BJ (cell line): ENCODE data around the gene SUN5. TPM values are rescaled to one million over a fixed set of nuclear protein-coding genes. Genes with fewer than 3 reads are reported as not detected.
"Not testable (repeated sequence)": the region's sequence is repeated elsewhere in the genome, so short reads cannot be mapped to it uniquely, and the experiment has no call there.

Experiments used
- CTCF ChIA-PET: fragments of 350-600 bp; formaldehyde crosslinking; extraction: SDS; loops from one replicate; lab custom pipeline; 2021; ENCODE audit warnings: antibody characterized with exemption, inconsistent platforms; lab: Yijun Ruan, JAX
- POLR2A ChIA-PET: fragments of 300-600 bp; sonication (Branson Sonifier 250); formaldehyde crosslinking; extraction: SDS; loops from one replicate; lab custom pipeline; 2021; ENCODE audit warnings: antibody characterized with exemption; lab: Charles Lee
- DNase-seq: peaks from one replicate; pipeline ENCODE4 v3.0.0-alpha.2; 2011; ENCODE audit warnings: low read depth
- H3K27me3 ChIP-seq: 2 replicates; pipeline ENCODE4 v1.6.0; 2011; ENCODE audit warnings: low read length; ENCODE audit not compliant: control insufficient read depth, insufficient read depth
- H3K36me3 ChIP-seq: 2 replicates; pipeline ENCODE4 v1.5.1; 2011; ENCODE audit warnings: low read length; ENCODE audit not compliant: control insufficient read depth, insufficient read depth
- H3K4me3 ChIP-seq: 2 replicates; pipeline ENCODE4 v1.5.1; 2011; ENCODE audit warnings: low read depth, mild to moderate bottlenecking, control low read depth, low read length
- polyA plus RNA-seq: library from polyadenylated mRNA; depleted of rRNA; stranded (reverse); fragments of >200 nt; gene quantifications from 2 replicates; pipeline ENCODE4 v1.2.3, GENCODE V29; 2011
- TF ChIP-seq, protein P1 (sequence below): IDR thresholded peaks from 2 replicates; pipeline ENCODE4 v1.5.1; 2011; ENCODE audit warnings: low read depth, mild to moderate bottlenecking, control low read depth, inconsistent platforms, low read length, moderate library complexity; ENCODE audit not compliant: insufficient read depth

SUN5 gene
- polyA plus RNA-seq, 1 experiment: not detected

- Histone ChIP-seq H3K27me3 (peaks cover 3% of the 10 kb centered on the region; the same call in 1 of the 2 replicates), H3K4me3 (no peak overlapping the region), H3K36me3 (no peaks in the 10 kb centered on the region)
- no peak for DNase-seq
- TF ChIP-seq, protein P1, sequence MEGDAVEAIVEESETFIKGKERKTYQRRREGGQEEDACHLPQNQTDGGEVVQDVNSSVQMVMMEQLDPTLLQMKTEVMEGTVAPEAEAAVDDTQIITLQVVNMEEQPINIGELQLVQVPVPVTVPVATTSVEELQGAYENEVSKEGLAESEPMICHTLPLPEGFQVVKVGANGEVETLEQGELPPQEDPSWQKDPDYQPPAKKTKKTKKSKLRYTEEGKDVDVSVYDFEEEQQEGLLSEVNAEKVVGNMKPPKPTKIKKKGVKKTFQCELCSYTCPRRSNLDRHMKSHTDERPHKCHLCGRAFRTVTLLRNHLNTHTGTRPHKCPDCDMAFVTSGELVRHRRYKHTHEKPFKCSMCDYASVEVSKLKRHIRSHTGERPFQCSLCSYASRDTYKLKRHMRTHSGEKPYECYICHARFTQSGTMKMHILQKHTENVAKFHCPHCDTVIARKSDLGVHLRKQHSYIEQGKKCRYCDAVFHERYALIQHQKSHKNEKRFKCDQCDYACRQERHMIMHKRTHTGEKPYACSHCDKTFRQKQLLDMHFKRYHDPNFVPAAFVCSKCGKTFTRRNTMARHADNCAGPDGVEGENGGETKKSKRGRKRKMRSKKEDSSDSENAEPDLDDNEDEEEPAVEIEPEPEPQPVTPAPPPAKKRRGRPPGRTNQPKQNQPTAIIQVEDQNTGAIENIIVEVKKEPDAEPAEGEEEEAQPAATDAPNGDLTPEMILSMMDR: no peak
- POLR2A ChIA-PET: no interaction called here
- CTCF ChIA-PET: no interaction called here
These were observed 39.7 kb downstream of the SUN5 start for GRCh38 chr20:32964575-32964974.

GRCh38 chr20:32963176-32963575 lies 41.1 kb downstream of the SUN5 start:
- CTCF ChIA-PET: interaction anchor here (1.7 kb wide), 1 partner anchor 18 kb away, joined by 5 read pairs; no protein-coding TSS in a partner anchor
- TF ChIP-seq, protein P1: no peak
- no peaks in the 10 kb centered on the region for H3K36me3 ChIP-seq
- POLR2A ChIA-PET: no interaction called here
- H3K27me3 ChIP-seq: peaks cover 3% of the 10 kb centered on the region; the same call in 1 of the 2 replicates
- no peak for DNase-seq
- no peak overlapping the region for H3K4me3 ChIP-seq

DNA sequence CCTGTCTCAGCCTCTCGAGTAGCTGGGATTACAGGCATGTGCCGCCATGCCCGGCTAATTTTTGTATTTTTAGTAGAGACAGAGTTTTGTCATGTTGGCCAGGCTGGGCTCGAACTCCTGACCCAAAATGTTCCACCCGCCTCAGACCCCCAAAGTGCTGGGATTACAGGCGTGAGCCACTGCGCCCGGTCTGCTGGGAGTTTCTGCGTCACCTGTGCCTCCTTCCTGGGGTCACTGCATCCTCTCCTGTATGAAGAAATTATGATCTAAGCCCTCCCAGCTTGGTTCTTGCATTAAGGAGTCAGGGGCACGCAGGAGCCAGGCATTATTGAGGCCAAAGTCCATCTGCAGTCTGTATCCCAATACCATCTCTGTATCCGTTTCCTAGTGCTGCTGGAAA lies 41.6 kb downstream of the SUN5 start:
- DNase-seq, POLR2A ChIA-PET, H3K36me3 ChIP-seq, H3K4me3 ChIP-seq, H3K27me3 ChIP-seq: not testable (repeated sequence)
- CTCF ChIA-PET: interaction anchor here (1.7 kb wide), 1 partner anchor 17 kb away, joined by 5 read pairs; no protein-coding TSS in a partner anchor

DNA sequence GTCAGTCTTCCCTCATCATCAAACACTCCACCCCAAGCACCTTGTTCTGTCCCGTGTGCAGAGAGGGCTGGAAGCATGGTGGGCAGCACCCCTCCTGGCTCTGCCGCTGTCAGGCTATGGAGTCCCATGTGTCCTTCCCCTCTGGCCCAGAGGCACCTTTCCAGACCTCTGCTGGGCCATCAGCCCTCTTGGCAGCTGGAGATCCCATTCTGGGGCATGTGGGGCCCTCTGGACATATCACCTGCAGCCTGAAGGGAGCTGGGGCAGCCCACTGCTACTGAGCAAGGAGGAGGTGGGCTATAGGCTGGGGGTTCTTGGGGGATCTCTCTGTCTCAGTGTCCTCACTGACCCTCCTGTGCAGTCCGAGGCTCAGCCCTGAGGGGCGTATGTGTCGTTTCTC lies 42.2 kb downstream of the SUN5 start:
- POLR2A ChIA-PET: no interaction called here
- no peak overlapping the region for H3K4me3 ChIP-seq
- no peaks in the 10 kb centered on the region for H3K36me3 ChIP-seq
- TF ChIP-seq, protein P1: no peak
- peaks cover 3% of the 10 kb centered on the region; the same call in 1 of the 2 replicates for H3K27me3 ChIP-seq
- CTCF ChIA-PET: interaction anchor here (1.7 kb wide), 1 partner anchor 17 kb away, joined by 5 read pairs; no protein-coding TSS in a partner anchor
- no peak for DNase-seq

- no peaks in the 10 kb centered on the region for H3K36me3 ChIP-seq
- TF ChIP-seq, protein P1: no peak
- POLR2A ChIA-PET: no interaction called here
- DNase-seq: no peak
- peaks cover 3% of the 10 kb centered on the region; the same call in 1 of the 2 replicates for H3K27me3 ChIP-seq
- no peak overlapping the region for H3K4me3 ChIP-seq
- CTCF ChIA-PET: no interaction called here
These were observed 43.1 kb downstream of the SUN5 start for GRCh38 chr20:32960849-32961731.
